Upper lobe of left lung (tissue), 4 donors: ENCODE data around the gene DHX38.

ENCODE experiments used
- EP300 ChIP-seq, 4 donors: sonication (generic); formaldehyde crosslinking; IDR thresholded peaks; one replicate each; pipeline ENCODE4 v1.5.1; 2017; ENCODE audit warnings: antibody characterized with exemption in 4 of 4, control low read depth in 2 of 4
- POLR2A ChIP-seq, 4 donors: fragments of 450-650 bp; IDR thresholded peaks; one replicate each; pipeline ENCODE4 v1.5.1; 2016 to 2017; ENCODE audit warnings: antibody characterized with exemption in 4 of 4, mild to moderate bottlenecking in 2 of 4
- POLR2AphosphoS5 ChIP-seq, 2 donors: sonication (generic); formaldehyde crosslinking; IDR thresholded peaks; one replicate each; pipeline ENCODE4 v1.5.1; 2017; ENCODE audit warnings: antibody characterized with exemption in 2 of 2
- TF ChIP-seq, protein P1 (sequence below), 6 experiments: fragments of 450-650 bp in 4 of 6; fragments of 200-600 bp in 2 of 6; sonication (generic) in 2 of 6; IDR thresholded peaks; one replicate each; pipeline ENCODE4 v1.5.1; 2016 to 2019; ENCODE audit warnings: antibody characterized with exemption in 6 of 6

DNA sequence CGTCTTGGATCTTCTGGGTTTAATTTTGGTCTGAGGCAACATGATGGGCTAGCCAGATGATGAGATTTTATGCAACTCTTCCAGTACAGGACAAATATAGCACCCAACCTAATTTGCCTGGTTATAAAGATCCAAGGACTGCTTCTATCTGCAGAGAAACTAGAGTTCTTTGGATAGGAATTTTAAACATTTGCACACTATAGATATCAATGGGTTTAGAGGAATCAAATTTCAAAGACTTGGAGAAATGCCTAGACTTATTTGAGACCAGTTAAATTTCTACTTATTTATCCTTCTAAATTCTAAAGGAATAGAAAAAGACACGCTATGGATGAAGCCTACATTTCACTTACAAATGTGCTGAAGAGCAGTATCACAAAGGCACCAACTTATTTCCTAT is 65.7 kb downstream of the DHX38 start:
- TF ChIP-seq POLR2A (IDR thresholded peaks at IDR 0.05), result no peak
- TF ChIP-seq, protein P1, sequence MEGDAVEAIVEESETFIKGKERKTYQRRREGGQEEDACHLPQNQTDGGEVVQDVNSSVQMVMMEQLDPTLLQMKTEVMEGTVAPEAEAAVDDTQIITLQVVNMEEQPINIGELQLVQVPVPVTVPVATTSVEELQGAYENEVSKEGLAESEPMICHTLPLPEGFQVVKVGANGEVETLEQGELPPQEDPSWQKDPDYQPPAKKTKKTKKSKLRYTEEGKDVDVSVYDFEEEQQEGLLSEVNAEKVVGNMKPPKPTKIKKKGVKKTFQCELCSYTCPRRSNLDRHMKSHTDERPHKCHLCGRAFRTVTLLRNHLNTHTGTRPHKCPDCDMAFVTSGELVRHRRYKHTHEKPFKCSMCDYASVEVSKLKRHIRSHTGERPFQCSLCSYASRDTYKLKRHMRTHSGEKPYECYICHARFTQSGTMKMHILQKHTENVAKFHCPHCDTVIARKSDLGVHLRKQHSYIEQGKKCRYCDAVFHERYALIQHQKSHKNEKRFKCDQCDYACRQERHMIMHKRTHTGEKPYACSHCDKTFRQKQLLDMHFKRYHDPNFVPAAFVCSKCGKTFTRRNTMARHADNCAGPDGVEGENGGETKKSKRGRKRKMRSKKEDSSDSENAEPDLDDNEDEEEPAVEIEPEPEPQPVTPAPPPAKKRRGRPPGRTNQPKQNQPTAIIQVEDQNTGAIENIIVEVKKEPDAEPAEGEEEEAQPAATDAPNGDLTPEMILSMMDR (IDR thresholded peaks at IDR 0.05), result no peak
- TF ChIP-seq EP300 (IDR thresholded peaks at IDR 0.05), result no peak
- TF ChIP-seq POLR2AphosphoS5 (IDR thresholded peaks at IDR 0.05), result no peak
